H1 (cell line): ENCODE data around the gene RRP12. TPM values are rescaled to one million over a fixed set of nuclear protein-coding genes. Genes with fewer than 3 reads are reported as not detected.

ENCODE experiments used
- CTCF ChIA-PET: fragments of 300-600 bp; sonication (Branson Sonifier 250); formaldehyde crosslinking; loops from one replicate; lab custom pipeline; 2021; ENCODE audit not compliant: partially characterized antibody; lab: Charles Lee
- POLR2A ChIA-PET: fragments of 300-600 bp; sonication (Branson Sonifier 250); formaldehyde crosslinking; loops from one replicate; lab custom pipeline; 2021; ENCODE audit warnings: inconsistent platforms; ENCODE audit not compliant: partially characterized antibody; lab: Charles Lee
- DNase-seq, 2 experiments: peaks; one replicate each; pipeline versions ENCODE4 v3.0.0 to v3.0.0-alpha.2; 2010 to 2022; ENCODE audit warnings: low spot score in 2 of 2, low read depth in 1 of 2, mixed read lengths in 1 of 2
- FAIRE-seq: peaks from 2 replicates; lab custom pipeline; 2011; peaks lifted over from hg19 to GRCh38; lab: Jason Lieb, UNC
- H2AFZ ChIP-seq: 2 replicates; pipeline ENCODE4 v1.8.1; 2012; ENCODE audit warnings: low read length, inconsistent platforms
- H2AK5ac ChIP-seq: 2 replicates; pipeline ENCODE4 v1.6.1; 2013; ENCODE audit warnings: low read depth, low read length
- H2BK120ac ChIP-seq: replicated peaks from 2 replicates; pipeline ENCODE3; 2013; ENCODE audit warnings: low read depth, low read length, inconsistent platforms
- H2BK12ac ChIP-seq: 2 replicates; pipeline ENCODE4 v1.6.1; 2013; ENCODE audit warnings: low read depth, low read length
- H2BK15ac ChIP-seq: 2 replicates; pipeline ENCODE4 v1.6.1; 2013; ENCODE audit warnings: low read length
- H2BK20ac ChIP-seq: 2 replicates; pipeline ENCODE4 v1.6.1; 2013; ENCODE audit warnings: low read length
- H2BK5ac ChIP-seq: 2 replicates; pipeline ENCODE4 v1.6.1; 2013; ENCODE audit warnings: low read depth, low read length
- H3K14ac ChIP-seq: 2 replicates; pipeline ENCODE4 v1.6.1; 2013; ENCODE audit warnings: inconsistent platforms; ENCODE audit not compliant: insufficient read length
- H3K18ac ChIP-seq: 2 replicates; pipeline ENCODE4 v1.6.1; 2013; ENCODE audit warnings: low read length; ENCODE audit errors: extremely low read depth
- H3K23ac ChIP-seq: 2 replicates; pipeline ENCODE4 v1.6.1; 2013; ENCODE audit warnings: inconsistent platforms; ENCODE audit not compliant: insufficient read length
- H3K23me2 ChIP-seq: 2 replicates; pipeline ENCODE4 v1.6.1; 2013; ENCODE audit warnings: low read depth, low read length
- H3K27ac ChIP-seq: 2 replicates; pipeline ENCODE4 v1.6.1; 2011; ENCODE audit warnings: low read depth, low read length, inconsistent platforms
- H3K27me3 ChIP-seq, 4 experiments: replicated peaks in 1 of 4; 1 replicate in 1 of 4; 2 replicates in 3 of 4; pipeline versions ENCODE4 v1.6.1 to v1.8.1; 2011 to 2013; ENCODE audit warnings: low read length in 3 of 4, mild to moderate bottlenecking in 3 of 4, inconsistent platforms in 2 of 4, mixed read lengths in 2 of 4, moderate library complexity in 1 of 4; ENCODE audit not compliant: control insufficient read depth in 3 of 4, insufficient read depth in 3 of 4; ENCODE audit errors: extremely low read depth in 1 of 4
- H3K36me3 ChIP-seq, 4 experiments: 2 replicates each; pipeline versions ENCODE4 v1.6.1 to v1.8.1; 2011 to 2013; ENCODE audit warnings: mild to moderate bottlenecking in 4 of 4, low read length in 3 of 4, moderate library complexity in 2 of 4, control low read depth in 1 of 4, inconsistent platforms in 1 of 4; ENCODE audit not compliant: insufficient read depth in 4 of 4, control insufficient read depth in 2 of 4
- H3K4ac ChIP-seq: replicated peaks from 2 replicates; pipeline ENCODE3; 2013; ENCODE audit warnings: low read length, low read depth, mixed read lengths, inconsistent platforms; ENCODE audit not compliant: insufficient read length
- H3K4me1 ChIP-seq, 4 experiments: replicated peaks in 1 of 4; 1 replicate in 1 of 4; 2 replicates in 3 of 4; pipeline versions ENCODE4 v1.6.1 to v1.8.1; 2011 to 2013; ENCODE audit warnings: low read length in 3 of 4, inconsistent platforms in 2 of 4, mixed read lengths in 1 of 4; ENCODE audit not compliant: insufficient read depth in 4 of 4, control insufficient read depth in 3 of 4
- H3K4me2 ChIP-seq, 2 experiments: 2 replicates each; pipeline versions ENCODE4 v1.6.1 to v1.8.1; 2011 to 2013; ENCODE audit warnings: low read depth in 2 of 2, low read length in 2 of 2, control low read depth in 1 of 2, inconsistent platforms in 1 of 2, mild to moderate bottlenecking in 1 of 2; ENCODE audit not compliant: insufficient read depth in 1 of 2
- H3K4me3 ChIP-seq, 4 experiments: fragments of 200-600, 300-600 bp in 1 of 4; sonication (generic), shearing (Covaris generic), sonication (Bioruptor Twin) in 1 of 4; 2 replicates each; pipeline versions ENCODE4 v1.5.1 to v1.8.1; 2011 to 2016; ENCODE audit warnings: low read length in 4 of 4, low read depth in 3 of 4, control low read depth in 2 of 4, inconsistent platforms in 2 of 4, mild to moderate bottlenecking in 2 of 4, mixed read lengths in 1 of 4, moderate library complexity in 1 of 4; ENCODE audit not compliant: insufficient read depth in 2 of 4; ENCODE audit errors: extremely low read depth in 1 of 4
- H3K56ac ChIP-seq: replicated peaks from 2 replicates; pipeline ENCODE3; 2013; ENCODE audit warnings: low read depth, mild to moderate bottlenecking, mixed read lengths, low read length, inconsistent platforms; ENCODE audit not compliant: insufficient read length
- H3K79me1 ChIP-seq: 2 replicates; pipeline ENCODE4 v1.6.1; 2013; ENCODE audit warnings: low read depth, low read length, control low read depth
- H3K79me2 ChIP-seq, 2 experiments: 2 replicates each; pipeline versions ENCODE4 v1.6.1 to v1.8.1; 2012 to 2013; ENCODE audit warnings: low read length in 2 of 2, mild to moderate bottlenecking in 2 of 2, inconsistent platforms in 1 of 2; ENCODE audit not compliant: insufficient read depth in 2 of 2, control insufficient read depth in 1 of 2
- H3K9ac ChIP-seq, 4 experiments: replicated peaks in 1 of 4; 1 replicate in 1 of 4; 2 replicates in 3 of 4; pipeline versions ENCODE4 v1.6.1 to v1.8.1; 2011 to 2013; ENCODE audit warnings: low read depth in 3 of 4, low read length in 3 of 4, control low read depth in 2 of 4, mild to moderate bottlenecking in 2 of 4, moderate library complexity in 2 of 4, inconsistent platforms in 1 of 4; ENCODE audit errors: extremely low read depth in 1 of 4
- H3K9me3 ChIP-seq, 2 experiments: 2 replicates each; pipeline versions ENCODE4 v1.6.1 to v1.8.1; 2012 to 2013; ENCODE audit warnings: mild to moderate bottlenecking in 2 of 2, moderate library complexity in 2 of 2, control low read depth in 1 of 2, inconsistent platforms in 1 of 2, low read depth in 1 of 2, low read length in 1 of 2, mixed read lengths in 1 of 2; ENCODE audit not compliant: insufficient read depth in 2 of 2
- H4K20me1 ChIP-seq, 2 experiments: replicated peaks in 1 of 2; 2 replicates each; pipeline versions ENCODE3 to v1.8.1; 2011 to 2013; ENCODE audit warnings: inconsistent platforms in 2 of 2, low read length in 2 of 2, mild to moderate bottlenecking in 1 of 2; ENCODE audit not compliant: insufficient read depth in 2 of 2, control insufficient read depth in 1 of 2
- H4K5ac ChIP-seq: 2 replicates; pipeline ENCODE4 v1.6.1; 2013; ENCODE audit warnings: low read length, low read depth, mixed read lengths, inconsistent platforms; ENCODE audit not compliant: insufficient read length
- H4K8ac ChIP-seq: 2 replicates; pipeline ENCODE4 v1.8.0; 2013; ENCODE audit warnings: mild to moderate bottlenecking, moderate library complexity, low read length, inconsistent platforms; ENCODE audit not compliant: insufficient read depth; ENCODE audit errors: extremely low read depth
- H4K91ac ChIP-seq: replicated peaks from 2 replicates; pipeline ENCODE3; 2013; ENCODE audit warnings: low read length, mixed read lengths, inconsistent platforms; ENCODE audit not compliant: insufficient read length
- CBX5 ChIP-seq: fragments of 300-800, 300-1000 bp; sonication (generic); IDR thresholded peaks from 2 replicates; pipeline ENCODE4 v1.7.1; 2016; ENCODE audit warnings: antibody characterized with exemption, low read length, low read depth
- EGR1 ChIP-seq: IDR thresholded peaks from 2 replicates; pipeline ENCODE4 v1.6.1; 2011; ENCODE audit warnings: low read depth, low read length, borderline replicate concordance
- FOSL1 ChIP-seq: IDR thresholded peaks from 2 replicates; pipeline ENCODE4 v1.6.1; 2011; ENCODE audit warnings: mild to moderate bottlenecking, low read depth, low read length, moderate library complexity; ENCODE audit not compliant: insufficient read depth
- GTF2F1 ChIP-seq: IDR thresholded peaks from 2 replicates; pipeline ENCODE4 v1.6.1; 2012; ENCODE audit warnings: low read depth, low read length, improper control_type of control experiment, borderline replicate concordance
- JUN ChIP-seq: IDR thresholded peaks from 2 replicates; pipeline ENCODE4 v1.6.1; 2011; ENCODE audit warnings: low read depth, mild to moderate bottlenecking, improper control_type of control experiment, low read length
- JUND ChIP-seq: IDR thresholded peaks from 2 replicates; pipeline ENCODE4 v1.6.1; 2011; ENCODE audit warnings: mild to moderate bottlenecking, improper control_type of control experiment, low read length
- RFX5 ChIP-seq: IDR thresholded peaks from 2 replicates; pipeline ENCODE4 v1.6.1; 2011; ENCODE audit warnings: low read depth, low read length, improper control_type of control experiment, borderline replicate concordance
- SRF ChIP-seq: IDR thresholded peaks from 2 replicates; pipeline ENCODE4 v1.6.1; 2011; ENCODE audit warnings: mild to moderate bottlenecking, low read depth, low read length, moderate library complexity
- SUZ12 ChIP-seq: fragments of 200-600 bp; sonication (generic); IDR thresholded peaks from 2 replicates; pipeline ENCODE4 v1.6.1; 2012; ENCODE audit warnings: mild to moderate bottlenecking, inconsistent platforms, low read length, moderate library complexity, mixed read lengths
- TAF7 ChIP-seq: optimal IDR thresholded peaks from 2 replicates; pipeline ENCODE3; 2011; ENCODE audit warnings: low read depth, mild to moderate bottlenecking, inconsistent platforms, low read length, moderate library complexity, borderline replicate concordance
- USF2 ChIP-seq: IDR thresholded peaks from 2 replicates; pipeline ENCODE4 v1.6.1; 2011; ENCODE audit warnings: low read length, improper control_type of control experiment
- WGBS, 2 experiments: shearing (Covaris generic) in 1 of 2; methylation state at CpG; one replicate each; pipeline versions ENCODE4 v1.1.6 to v1.1.7; 2013 to 2015; ENCODE audit warnings: low lambda C conversion rate in 2 of 2, mixed read lengths in 2 of 2, inconsistent platforms in 1 of 2, low coverage in 1 of 2, missing lambda C conversion rate in 1 of 2; ENCODE audit not compliant: insufficient replicate concordance in 2 of 2, insufficient coverage in 1 of 2, insufficient read length in 1 of 2; ENCODE audit errors: extremely low coverage in 1 of 2, missing lambda C conversion rate in 1 of 2; 5-methylcytosine and 5-hydroxymethylcytosine counted together
- polyA plus RNA-seq, 7 experiments: library from polyadenylated mRNA; depleted of rRNA in 3 of 7; stranded (reverse) in 5 of 7; unstranded in 2 of 7; fragments of >200 nt in 5 of 7; fragments of 200-250 nt in 2 of 7; gene quantifications; 1 replicate in 5 of 7; 2 replicates in 1 of 7; 4 replicates in 1 of 7; pipeline versions ENCODE4 v1.2.1 to v1.2.3, GENCODE V29; 2011 to 2013; ENCODE audit warnings: missing spikeins in 2 of 7, mixed read lengths in 2 of 7
- total RNA-seq: library from RNA; stranded (reverse); fragmentation: NEBNext Ultra II Directional; extraction: Animal tissue kit (Norgen Biotek cat#: 25700); gene quantifications from 2 replicates; pipeline ENCODE4 v1.2.1, GENCODE V29; 2021
- TF ChIP-seq, protein P1 (sequence below): IDR thresholded peaks from 2 replicates; pipeline ENCODE4 v1.6.1; 2011; ENCODE audit warnings: low read depth, mild to moderate bottlenecking, low read length; ENCODE audit not compliant: insufficient read depth

Gene RRP12
- total and polyA plus RNA-seq, 2 of the 8 experiments (the other 6 are each of a cell fraction or from before 2014, with no cell fraction given) = 21.0 to 65.8 TPM

GRCh38 chr10:97366572-97366971, 34.6 kb downstream of the RRP12 start:
- no peaks in the 10 kb centered on the region; a peak in 1 of 7 replicates for H3K4me1 ChIP-seq
- peaks cover 0 to 8% of the 10 kb centered on the region in 2 experiments for H4K20me1 ChIP-seq
- no peaks in the 10 kb centered on the region; the same call in 1 of the 2 replicates for H3K79me1 ChIP-seq
- 92% methylated on average over 9 of the region's 11 CpGs; no CpG with 5 or more reads in 1 of the 2 experiments for WGBS, 2 experiments
- H3K56ac ChIP-seq = no peak overlapping the region
- H2BK15ac ChIP-seq = no peak overlapping the region
- FAIRE-seq = no peak
- no peak overlapping the region for H4K5ac ChIP-seq
- no peak overlapping the region for H3K23ac ChIP-seq
- POLR2A ChIA-PET = interaction anchor here (1.5 to 2.3 kb wide), 3 partner anchors 10 to 34 kb away, joined by 4 to 5 read pairs (median 4); partner anchors contain the start of gene RRP12
- H3K4me2 ChIP-seq = no peak overlapping the region
- H2BK12ac ChIP-seq = no peak overlapping the region
- H4K8ac ChIP-seq = no peak overlapping the region
- H4K91ac ChIP-seq = no peak overlapping the region
- H2BK20ac ChIP-seq = no peak overlapping the region
- H3K79me2 ChIP-seq = no peaks in the 10 kb centered on the region
- H3K14ac ChIP-seq = no peak overlapping the region
- CTCF ChIA-PET = interaction anchor here (0.8 to 2.0 kb wide), 2 partner anchors 10 to 259 kb away, joined by 3 to 6 read pairs; no protein-coding TSS in a partner anchor
- H2BK120ac ChIP-seq = no peak overlapping the region
- no peaks in the 10 kb centered on the region for H3K9me3 ChIP-seq
- no peak overlapping the region for H3K18ac ChIP-seq
- no peak overlapping the region for H3K4me3 ChIP-seq
- no peak overlapping the region for H2AK5ac ChIP-seq
- H3K36me3 ChIP-seq = peaks cover 26 to 52% (median 49%) of the 10 kb centered on the region in 4 experiments
- no peak overlapping the region for H3K4ac ChIP-seq
- H3K9ac ChIP-seq = no peak overlapping the region
- no peaks in the 10 kb centered on the region for H3K23me2 ChIP-seq
- no peak overlapping the region for H3K27ac ChIP-seq
- H2AFZ ChIP-seq = no peak overlapping the region
- H3K27me3 ChIP-seq = no peaks in the 10 kb centered on the region
- no peak overlapping the region for H2BK5ac ChIP-seq
- no peak for DNase-seq
- TF ChIP-seq TAF7 (no peak), USF2 (no peak), GTF2F1 (no peak), SRF (no peak), FOSL1 (no peak), SUZ12 (no peak), JUN (no peak), JUND (no peak), EGR1 (no peak), CBX5 (no peak), RFX5 (no peak)
- TF ChIP-seq, protein P1, sequence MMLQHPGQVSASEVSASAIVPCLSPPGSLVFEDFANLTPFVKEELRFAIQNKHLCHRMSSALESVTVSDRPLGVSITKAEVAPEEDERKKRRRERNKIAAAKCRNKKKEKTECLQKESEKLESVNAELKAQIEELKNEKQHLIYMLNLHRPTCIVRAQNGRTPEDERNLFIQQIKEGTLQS = no peak
